NCI-H2107 treated with DMSO at 0.1 percent for 48 hours (cell line): ENCODE results near the gene PCNX2.
"Not testable (repeated sequence)": the region's sequence is repeated elsewhere in the genome, so short reads cannot be mapped to it uniquely, and the experiment has no call there.

Source experiments
- DNase-seq: peaks from one replicate; lab custom pipeline; 2025; ENCODE audit not compliant: unreplicated experiment; lab: John Stamatoyannopoulos, UW

PCNX2 gene

DNA sequence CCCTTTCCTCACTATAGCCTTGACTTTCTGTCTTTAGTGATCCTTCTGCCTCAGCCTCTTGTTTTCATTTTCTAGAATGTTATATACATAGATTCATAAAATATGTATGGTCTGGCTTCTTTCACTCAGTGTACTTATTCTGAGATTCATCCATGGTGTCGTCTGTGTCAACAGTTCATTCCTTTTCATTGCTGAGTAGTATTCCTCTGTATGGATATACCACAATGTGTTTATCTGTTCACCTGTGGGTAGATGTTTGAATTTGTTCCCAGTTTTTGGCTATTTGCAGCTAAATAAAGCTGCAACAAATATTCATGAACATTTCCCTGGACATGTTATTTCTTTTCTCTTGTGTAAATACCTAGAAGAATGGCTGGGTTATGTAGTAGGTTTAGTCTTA, 131.8 kb downstream of the PCNX2 start:
- no peak for DNase-seq

DNA sequence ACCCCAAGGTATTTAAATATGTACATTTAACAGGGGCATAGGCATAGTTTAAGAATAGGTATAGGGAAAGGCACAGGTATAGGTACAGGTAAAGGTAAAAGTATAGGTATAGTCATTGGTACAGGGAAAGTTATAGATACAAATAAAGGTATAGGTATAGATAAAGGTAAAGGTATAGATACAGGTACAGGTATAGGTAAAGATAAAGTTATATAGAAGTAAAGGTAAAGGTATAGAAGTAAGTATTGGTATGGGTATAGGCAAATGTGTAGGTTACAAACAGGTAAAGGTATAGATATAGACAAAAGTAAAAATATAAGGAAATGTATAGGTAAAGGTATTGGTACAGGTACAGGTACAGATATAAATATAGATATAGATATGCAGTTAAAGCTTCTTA, 137.2 kb downstream of the PCNX2 start:
- no peak for DNase-seq

DNA sequence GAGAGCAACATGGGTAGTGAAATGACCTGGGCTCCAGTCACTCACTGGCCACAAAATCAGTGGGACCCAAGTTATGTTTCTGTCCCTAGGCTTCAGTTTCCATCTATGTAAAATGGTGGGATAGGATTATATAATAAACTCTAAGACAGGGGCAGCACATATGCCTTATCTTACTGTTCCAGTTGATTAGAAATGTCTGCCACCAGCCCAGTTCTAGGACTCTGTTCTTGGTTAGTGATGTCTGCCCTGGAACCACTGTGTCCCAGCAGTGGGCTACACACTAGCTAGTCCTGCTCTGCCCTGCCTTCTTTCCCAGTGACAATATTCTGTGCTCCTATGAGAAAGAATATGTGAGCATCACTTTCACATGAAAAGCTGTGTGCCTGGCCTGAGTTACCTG, 138.3 kb downstream of the PCNX2 start:
- no peak for DNase-seq

DNA sequence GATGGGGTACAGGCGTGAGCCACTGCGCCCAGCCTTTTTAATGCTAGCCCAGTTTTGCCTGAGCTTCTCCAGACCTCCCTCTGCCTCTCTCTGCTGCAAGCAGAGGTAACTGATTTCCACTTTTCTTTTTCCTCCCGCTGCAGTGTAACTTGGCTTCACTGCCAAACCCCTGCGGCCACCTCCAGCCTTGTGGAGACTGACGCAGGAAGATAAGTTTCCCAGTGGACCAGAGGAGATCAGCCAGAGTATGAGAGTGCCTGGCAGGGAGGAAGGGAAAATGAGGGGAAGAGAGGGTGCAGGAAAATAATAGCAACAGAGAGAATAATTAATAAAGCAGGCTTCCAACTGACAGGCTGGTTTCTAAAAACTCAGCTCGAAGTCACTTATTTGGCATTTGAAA, 143.7 kb downstream of the PCNX2 start:
- no peak for DNase-seq

DNA sequence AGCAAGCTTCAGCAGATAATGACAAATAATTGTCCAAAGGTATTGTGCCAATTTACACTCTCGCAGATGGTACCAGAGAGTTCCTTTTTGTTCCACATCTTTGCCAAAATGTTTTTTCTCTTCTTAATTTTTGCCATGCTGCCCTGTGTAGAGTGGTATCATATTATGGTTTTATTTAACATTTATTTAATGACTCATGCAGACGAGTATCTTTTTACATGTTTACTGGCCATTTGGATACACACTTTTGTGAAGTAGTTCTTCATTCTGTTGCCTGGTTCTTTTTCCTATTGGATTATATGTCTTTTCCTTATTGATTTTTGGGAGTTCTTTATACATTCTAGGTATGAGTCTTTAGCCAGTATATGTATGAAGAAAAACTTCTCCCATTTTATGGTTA, 151.1 kb downstream of the PCNX2 start:
- DNase-seq: no peak

DNA sequence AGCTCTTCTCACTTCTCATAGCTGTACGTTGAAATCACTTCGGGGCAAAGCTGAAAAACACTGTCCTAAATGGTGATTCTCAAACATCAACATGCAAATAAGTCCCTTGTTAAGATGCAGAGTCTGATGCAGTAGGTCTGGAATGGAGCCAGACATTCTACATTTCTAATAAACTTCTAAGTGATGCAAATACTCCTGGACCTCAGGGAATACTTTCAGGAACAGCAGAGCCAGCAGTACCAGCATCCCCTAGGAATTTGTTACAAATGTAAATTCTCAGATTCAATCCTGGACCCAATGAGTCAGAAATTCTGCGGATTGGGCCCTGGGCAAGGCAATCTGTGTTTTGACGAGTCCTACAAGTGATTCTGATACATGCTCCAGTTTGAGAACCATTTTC, 152.3 kb downstream of the PCNX2 start:
- no peak for DNase-seq

DNA sequence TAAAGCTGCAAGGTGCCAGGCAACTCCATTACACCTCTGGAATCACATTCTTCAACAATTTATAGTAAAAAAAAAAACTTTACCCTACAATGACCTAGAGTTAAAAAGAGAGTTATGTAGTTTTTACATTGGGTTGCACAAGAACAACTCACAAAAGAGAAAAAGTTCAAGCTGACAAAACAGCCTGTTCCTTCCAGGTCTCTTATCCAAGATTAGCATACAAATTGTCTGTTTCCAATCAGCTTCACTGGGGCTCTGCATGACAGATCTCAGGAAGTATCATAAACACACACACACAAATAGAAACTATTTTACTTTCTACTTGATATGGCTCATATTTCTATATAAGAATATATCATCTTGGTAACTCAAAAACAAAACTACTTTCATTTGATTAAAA, 154.6 kb downstream of the PCNX2 start:
- DNase-seq: no peak

DNA sequence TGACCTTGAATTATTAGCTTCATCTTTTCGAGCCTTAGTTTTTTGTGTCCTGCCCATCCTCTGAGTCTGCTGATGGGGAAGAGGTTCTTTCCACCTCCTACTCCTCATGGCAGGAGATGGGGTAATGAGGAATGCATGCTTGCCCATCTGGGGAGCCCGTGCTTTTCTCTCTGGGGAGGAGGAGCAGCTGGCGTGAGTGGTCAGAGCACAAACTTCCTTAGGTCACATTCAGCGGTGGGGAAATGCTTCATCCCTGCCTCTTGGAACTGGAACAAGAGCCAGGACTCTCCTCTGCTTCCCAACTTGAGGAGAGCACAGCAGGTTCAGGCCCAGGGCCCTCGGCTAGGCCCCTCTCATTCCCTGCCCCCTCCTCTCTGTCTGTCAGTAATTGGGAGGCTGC, 155.0 kb downstream of the PCNX2 start:
- no peak for DNase-seq

DNA sequence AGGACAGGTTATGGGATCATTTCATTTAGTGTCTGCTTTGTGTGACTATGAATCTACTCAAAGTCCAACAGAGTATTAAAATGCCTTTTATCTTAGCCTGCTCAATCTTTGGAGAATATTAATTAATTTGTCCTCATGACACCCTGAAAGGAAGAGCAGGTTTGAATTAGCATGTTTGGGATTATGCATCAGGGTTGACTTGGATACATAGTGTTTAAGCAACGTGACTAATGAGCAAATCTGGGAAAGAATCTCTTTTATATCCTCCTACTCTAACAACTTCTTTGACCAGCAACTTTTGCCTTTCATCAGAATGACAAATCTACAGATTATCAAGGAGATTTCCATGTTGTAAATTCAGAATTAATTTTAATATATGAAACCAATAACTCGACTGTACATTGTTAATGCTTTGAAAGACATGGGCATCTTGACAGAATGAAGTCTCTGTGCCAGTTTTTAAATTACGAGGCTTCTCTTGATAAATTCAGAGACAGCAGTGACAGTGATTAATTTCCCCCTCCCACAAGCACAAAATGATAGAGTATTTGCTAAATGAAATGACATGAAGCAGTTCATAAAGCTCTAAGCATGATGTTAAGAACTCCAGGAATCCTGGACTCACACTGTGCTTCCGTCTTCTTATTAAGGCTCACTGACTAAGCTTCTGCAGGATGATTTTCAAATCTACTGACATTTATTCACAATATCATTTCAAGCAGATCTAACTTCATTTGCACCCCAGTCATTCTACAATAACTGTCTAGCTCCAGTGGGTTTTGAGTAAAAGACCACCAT, 156.5 kb downstream of the PCNX2 start:
- no peak for DNase-seq

DNA sequence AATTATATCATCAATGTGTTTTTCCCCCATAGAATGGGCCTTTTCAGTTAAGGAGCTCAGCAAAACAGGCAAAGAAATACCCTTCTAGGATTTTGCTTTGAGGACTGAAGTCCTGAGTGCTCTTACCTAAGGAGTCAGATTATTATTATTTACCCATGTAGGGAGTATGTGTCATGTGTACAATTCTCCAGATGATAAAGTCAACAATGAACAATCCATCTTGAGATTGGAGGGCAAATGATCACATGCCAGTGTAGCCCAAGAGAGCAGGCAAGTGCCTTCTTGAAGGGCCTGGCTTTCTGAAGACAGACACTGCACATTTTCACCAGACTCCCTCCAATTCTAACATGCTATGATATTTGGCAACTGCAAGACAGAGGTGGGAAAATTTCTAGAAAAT, 159.7 kb downstream of the PCNX2 start:
- DNase-seq: no peak

DNA sequence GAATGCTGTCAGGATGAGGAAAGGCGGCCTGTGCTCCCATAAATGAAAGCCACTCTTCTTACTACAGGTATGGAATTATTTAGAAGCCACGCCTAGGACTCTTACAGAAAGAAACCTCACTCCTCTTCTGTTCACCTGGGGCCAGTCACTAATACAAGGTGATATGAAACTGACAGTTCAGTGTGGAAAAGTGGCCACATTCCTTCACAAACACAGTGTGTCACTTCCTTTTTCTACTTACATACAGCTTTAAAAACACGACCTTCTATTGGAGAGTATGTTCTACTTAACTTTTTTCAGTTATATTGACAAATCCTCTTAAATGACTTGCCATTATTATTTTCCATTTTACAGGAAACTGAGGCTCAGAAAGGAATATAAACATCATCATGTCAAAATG, 163.1 kb downstream of the PCNX2 start:
- no peak for DNase-seq

DNA sequence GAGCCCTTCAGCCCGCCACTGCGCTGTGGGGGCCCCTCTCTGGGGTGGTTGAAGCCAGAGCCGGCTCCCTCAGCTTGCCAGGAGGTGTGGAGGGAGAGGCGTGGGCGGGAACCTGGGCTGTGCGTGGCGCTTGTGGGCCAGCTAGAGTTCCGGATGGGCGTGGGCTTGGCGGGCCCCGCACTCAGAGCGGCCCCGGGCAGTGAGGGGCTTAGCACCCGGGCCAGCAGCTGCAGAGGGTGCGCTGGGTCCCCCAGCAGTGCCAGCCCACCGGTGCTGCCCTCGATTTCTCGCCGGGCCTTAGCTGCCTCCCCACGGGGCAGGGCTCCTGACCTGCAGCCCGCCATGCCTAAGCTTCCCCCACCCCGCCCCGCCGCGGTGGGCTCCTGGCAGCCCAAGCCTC, 166.5 kb downstream of the PCNX2 start:
- DNase-seq: not testable (repeated sequence)

DNA sequence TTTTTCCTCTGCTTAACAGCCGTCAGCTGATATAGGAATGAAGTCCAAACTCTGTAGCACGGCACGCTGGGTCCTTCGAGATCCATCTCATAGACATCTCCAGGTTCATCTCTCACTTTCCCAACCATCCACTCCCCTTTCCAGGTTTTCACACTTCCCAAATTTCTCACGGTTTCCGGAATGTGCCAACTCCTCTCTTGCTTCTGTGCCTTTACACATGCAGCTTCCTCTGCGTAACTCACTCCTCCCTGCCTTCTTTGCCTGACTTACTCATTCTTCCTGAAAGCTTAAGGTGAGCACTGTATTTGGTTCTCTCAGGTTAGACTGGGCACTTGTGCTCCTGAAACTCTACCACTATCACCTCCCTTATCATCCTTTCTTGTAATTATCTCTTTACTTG, 168.4 kb downstream of the PCNX2 start:
- no peak for DNase-seq

DNA sequence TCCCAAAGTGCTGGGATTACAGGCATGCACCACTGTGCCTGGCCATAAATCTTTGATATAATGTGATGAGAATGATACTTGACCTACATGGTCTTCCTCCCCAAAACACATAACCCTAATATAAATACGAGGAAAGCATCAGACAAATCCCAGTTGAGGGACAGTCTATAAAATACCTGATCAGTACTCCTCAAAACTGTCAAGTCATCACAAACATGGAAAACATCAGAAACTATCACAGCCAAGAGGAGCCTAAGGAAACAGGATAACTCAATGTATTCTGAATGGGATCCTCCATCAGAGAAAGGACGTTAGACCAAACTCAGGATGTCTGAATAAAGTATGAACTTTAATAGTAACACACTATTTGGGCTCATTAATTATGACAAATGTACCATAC, 172.7 kb downstream of the PCNX2 start:
- DNase-seq: no peak

DNA sequence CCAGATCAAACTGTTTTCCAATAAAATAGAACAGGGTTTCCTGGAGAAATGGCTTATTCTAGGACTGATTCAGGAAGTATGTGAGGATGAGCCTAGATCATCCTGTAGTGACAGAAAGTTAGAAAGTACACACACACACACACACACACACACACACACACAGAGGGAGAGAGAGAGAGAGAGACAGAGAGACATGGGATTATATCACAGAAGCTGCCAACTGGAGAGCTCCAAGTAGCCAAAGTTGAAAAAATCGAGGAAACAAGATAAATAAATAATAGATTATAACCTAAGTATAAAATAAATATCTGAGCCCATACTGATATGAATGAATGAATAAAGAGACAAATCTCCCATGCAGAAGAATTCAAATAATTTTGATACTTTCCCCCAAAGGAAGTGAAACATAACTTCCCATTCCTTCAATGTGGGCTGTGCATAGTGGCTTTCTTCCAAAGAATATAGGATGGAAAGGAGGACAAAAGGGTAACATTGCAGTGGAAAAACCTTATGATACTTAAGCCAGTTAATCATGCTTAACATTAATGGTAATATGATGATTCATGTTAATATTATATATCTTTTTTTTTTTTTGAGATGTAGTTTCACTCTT, 173.5 kb downstream of the PCNX2 start:
- no peak for DNase-seq

DNA sequence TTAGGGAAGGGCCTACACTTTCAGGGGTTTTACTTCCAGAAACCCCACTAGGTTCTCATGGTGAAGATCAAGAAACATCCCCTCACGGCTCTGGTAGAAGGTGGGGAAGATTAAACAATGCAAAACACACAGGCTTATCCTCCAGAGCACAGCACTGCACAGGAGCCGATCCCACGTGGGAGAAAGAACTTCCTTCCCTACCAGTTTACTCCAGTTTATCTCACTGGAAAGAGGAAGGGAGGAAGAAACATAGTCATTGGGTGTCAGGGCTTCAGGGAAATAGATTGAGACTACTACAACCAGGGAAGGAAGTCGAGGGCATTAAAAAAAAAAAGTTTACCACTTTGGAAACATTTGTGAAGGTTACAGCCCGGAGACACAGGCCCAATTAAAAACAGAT, 180.7 kb downstream of the PCNX2 start:
- no peak for DNase-seq

DNA sequence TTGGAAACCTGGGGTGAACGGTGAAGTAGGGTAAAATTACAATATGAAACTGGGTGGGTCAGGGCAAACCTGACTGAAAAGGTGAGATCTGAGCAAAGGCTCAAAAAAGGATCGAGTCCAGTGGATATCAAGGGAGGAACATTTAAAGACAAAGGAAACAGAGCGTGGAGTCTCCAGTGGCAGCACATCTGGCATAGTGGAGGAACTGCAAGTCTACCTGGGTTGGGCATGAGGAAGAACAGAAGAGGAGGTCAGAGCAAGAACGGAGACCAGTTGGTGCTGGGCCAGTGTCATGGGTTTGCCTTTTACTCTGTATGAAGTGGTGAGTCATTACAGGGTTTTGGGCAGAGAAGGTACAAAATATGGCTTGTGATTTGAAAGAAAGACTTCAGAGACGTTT, 181.4 kb downstream of the PCNX2 start:
- no peak for DNase-seq

DNA sequence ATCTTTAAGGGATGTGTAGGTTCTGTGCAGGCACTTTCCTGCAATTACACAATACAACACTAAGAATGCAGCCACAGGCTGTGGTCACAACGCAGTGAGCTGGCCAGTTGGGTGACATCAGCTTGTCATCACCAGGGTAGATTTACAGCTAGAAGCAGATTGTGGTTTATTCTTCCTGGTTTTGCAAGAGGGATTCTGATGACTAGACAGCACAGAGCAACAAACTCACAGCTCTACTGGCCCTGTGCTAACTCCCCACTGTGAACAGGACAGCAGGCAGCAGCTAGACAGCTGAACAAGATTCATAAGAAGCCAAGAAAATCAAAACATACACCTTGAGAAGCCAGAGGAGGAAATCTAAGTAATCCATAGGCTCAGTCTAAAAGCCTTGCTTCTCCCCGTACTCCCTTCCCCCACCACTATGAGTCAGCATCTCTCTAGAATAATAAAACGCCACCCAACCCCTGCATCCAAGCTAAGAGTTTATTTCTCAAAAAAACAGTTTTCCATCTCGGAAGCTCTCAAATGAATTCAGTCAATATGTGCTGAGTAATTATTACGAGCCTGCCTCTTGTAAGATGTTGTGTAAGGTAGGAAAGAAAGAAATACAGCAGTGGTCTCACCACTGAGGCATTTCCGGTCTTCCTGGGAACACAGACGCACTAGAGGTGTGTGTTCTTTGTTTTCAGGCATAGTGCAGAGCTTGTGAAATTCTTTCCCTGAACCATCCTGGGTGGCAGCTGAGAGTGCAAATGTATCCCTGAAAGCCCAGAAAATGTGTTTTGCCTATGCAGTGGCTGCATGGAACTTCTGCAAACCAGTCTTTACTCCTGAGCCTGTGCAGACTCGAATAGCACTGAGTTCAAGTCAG, 182.3 kb downstream of the PCNX2 start:
- DNase-seq: peak; percentile 89

DNA sequence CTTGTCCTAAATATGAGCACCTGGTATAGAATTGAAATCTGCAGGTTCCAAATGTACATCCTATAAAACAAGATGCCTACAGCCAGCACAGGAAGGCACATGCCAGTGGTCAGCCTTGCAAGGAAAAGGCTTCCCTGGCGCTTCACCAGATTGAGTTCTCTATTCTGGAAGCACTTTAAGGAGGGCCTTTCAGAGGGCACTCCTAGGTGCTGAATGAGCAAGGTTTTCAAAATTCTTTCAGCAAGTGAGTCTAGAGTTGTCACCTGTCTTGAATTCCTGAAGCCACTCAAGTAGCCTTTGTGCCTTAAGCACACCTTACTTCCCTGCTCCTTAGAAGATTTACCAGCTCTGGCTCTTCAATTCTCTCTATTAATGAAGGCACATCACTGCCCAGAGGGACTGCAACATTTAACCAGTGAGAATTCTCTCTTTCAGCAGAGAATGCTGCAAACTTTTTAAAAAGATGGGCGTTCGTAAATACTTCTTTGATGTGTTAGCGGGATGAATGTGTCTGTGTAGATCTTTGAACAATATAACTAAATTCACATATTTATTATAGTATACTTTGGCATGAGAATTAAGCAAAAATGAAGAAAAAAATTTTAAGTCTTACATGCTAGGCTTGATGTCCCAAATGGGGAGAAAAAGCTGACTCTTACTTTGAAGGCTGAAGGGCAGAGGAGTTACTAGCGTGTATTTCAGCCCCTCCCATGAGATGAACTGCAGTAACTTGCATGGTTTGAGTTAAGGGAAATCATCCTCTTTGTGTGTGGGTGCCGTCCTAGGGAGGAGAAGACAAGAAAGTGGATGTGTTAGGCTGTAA, 183.1 kb downstream of the PCNX2 start:
- no peak for DNase-seq

DNA sequence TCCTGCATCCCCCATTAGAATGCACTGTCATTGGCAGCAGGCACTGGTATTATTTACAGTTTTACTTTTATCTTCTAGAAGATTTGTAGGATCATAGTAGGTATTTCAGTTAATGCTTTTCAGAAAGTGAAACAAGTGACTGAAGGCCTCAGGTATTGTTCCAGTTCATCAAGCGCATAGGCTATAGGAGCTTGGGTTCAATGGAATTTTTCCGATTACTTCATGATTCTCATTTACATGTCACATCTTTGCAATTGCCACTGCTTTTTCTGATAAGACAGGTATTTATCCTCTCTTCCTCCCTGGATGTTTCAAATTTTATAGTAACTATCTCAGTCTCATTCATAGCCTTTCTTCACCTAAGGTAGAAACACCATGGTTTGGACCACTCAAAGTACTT, 183.8 kb downstream of the PCNX2 start:
- no peak for DNase-seq

DNA sequence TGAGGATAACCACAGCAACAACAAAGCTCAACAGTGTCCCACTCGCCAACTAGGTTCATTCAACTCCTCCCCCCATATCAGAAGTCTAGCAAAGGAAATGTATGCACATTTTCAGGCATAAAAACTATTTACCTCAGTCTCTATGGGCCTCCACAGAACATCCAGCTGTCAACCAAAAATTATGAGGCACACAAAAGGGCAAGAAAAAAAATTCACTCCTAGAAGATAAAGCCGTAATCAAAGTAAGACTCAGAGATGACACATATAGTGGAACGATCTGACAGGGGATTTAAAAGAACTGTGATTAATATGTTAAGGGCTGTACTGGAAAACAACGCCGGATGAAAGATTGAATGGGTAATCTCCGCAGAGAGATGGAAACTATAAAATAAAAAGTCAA, 186.4 kb downstream of the PCNX2 start:
- DNase-seq: no peak
